Measurements from ENCODE around the gene FOXP1.

GRCh38 chr3:71589132-71589531 lies 5.6 kb upstream of the FOXP1 start:
- TF ChIP-seq CTCF (IDR thresholded peaks at IDR 0.05 in 4 of 5, conservative IDR thresholded peaks at IDR 0.05 in 1 of 5), result no peak
- no peak for TF ChIP-seq POLR2A (IDR thresholded peaks at IDR 0.05)
